ENCODE measurements around the gene RGS11. TPM values are rescaled to one million over a fixed set of nuclear protein-coding genes. Genes with fewer than 3 reads are reported as not detected.

Gene RGS11
- total and polyA plus RNA-seq, 12 donors = 0.83 to 98.6 (median 6.1) TPM

GRCh38 chr16:280005-280460 is 4.3 kb upstream of the RGS11 start:
- intact Hi-C loops (cut with DNase I) = no loop called here
- Histone ChIP-seq H3K27ac (no peak overlapping the region), H3K4me1 (replicated peaks in 1 of 2) (peaks cover 0 to 8% of the 10 kb centered on the region in 2 donors), H3K36me3 (replicated peaks in 1 of 2) (no peaks in the 10 kb centered on the region), H3K9me3 (replicated peaks in 1 of 3) (no peaks in the 10 kb centered on the region), H3K4me3 (peak overlapping the region in 1 of 4 donors; percentile 36), H3K27me3 (peaks cover 17% of the 10 kb centered on the region)
- DNase-seq = no peak
- 6 to 46% (median 9%) methylated on average over 8 to 47 of the region's 47 CpGs; no CpG with 5 or more reads in 1 of the 4 donors for WGBS, 4 donors
- no peak for TF ChIP-seq POLR2A (IDR thresholded peaks at IDR 0.05)
- TF ChIP-seq, protein P1, sequence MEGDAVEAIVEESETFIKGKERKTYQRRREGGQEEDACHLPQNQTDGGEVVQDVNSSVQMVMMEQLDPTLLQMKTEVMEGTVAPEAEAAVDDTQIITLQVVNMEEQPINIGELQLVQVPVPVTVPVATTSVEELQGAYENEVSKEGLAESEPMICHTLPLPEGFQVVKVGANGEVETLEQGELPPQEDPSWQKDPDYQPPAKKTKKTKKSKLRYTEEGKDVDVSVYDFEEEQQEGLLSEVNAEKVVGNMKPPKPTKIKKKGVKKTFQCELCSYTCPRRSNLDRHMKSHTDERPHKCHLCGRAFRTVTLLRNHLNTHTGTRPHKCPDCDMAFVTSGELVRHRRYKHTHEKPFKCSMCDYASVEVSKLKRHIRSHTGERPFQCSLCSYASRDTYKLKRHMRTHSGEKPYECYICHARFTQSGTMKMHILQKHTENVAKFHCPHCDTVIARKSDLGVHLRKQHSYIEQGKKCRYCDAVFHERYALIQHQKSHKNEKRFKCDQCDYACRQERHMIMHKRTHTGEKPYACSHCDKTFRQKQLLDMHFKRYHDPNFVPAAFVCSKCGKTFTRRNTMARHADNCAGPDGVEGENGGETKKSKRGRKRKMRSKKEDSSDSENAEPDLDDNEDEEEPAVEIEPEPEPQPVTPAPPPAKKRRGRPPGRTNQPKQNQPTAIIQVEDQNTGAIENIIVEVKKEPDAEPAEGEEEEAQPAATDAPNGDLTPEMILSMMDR (IDR thresholded peaks at IDR 0.05) = no peak

DNA sequence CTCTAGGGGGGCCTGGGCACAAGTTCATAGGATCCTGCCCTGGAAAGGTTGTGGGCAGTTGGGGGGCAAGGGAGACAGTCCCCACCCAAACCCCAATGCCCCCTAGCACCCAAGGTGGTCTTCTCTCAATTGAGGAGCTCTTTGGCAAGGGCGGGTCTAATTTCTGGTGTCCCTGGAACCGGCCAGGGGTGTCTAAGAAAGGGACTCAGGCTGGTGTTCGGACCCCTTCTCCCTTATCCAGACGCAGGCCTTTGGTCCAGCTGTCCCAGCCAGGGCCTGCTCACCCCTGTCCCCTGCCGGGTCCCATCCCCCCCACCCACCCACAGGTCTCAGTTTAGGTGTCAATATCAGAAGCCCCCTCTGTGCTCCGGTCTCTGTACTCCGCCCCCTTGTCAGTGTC is 3.8 kb upstream of the RGS11 start:
- H3K4me1 ChIP-seq (replicated peaks in 1 of 2) = peaks cover 0 to 10% of the 10 kb centered on the region in 2 donors
- no peak overlapping the region for H3K27ac ChIP-seq
- TF ChIP-seq POLR2A (IDR thresholded peaks at IDR 0.05) = no peak
- TF ChIP-seq, protein P1 (IDR thresholded peaks at IDR 0.05) = no peak
- no peaks in the 10 kb centered on the region for H3K9me3 ChIP-seq (replicated peaks in 1 of 3)
- 69 to 83% (median 81%) methylated on average over 1 to 7 of the region's 7 CpGs for WGBS, 4 donors
- DNase-seq = no peak
- intact Hi-C loops (cut with DNase I) = no loop called here
- no peaks in the 10 kb centered on the region for H3K36me3 ChIP-seq (replicated peaks in 1 of 2)
- H3K27me3 ChIP-seq = peaks cover 20% of the 10 kb centered on the region
- H3K4me3 ChIP-seq = no peak overlapping the region

GRCh38 chr16:278863-279366 is 3.2 kb upstream of the RGS11 start:
- Histone ChIP-seq H3K36me3 (replicated peaks in 1 of 2) (no peaks in the 10 kb centered on the region), H3K27ac (no peak overlapping the region), H3K9me3 (replicated peaks in 1 of 3) (no peaks in the 10 kb centered on the region), H3K27me3 (peaks cover 20% of the 10 kb centered on the region), H3K4me3 (no peak overlapping the region), H3K4me1 (replicated peaks in 1 of 2) (peaks cover 0 to 10% of the 10 kb centered on the region in 2 donors)
- 66 to 73% (median 68%) methylated on average over 5 to 6 of the region's 6 CpGs for WGBS, 4 donors
- intact Hi-C loops (cut with DNase I) = no loop called here
- TF ChIP-seq, protein P1 (IDR thresholded peaks at IDR 0.05) = no peak
- no peak for TF ChIP-seq POLR2A (IDR thresholded peaks at IDR 0.05)
- DNase-seq = peak in 2 of 7 donors; percentile 43 to 45

DNA sequence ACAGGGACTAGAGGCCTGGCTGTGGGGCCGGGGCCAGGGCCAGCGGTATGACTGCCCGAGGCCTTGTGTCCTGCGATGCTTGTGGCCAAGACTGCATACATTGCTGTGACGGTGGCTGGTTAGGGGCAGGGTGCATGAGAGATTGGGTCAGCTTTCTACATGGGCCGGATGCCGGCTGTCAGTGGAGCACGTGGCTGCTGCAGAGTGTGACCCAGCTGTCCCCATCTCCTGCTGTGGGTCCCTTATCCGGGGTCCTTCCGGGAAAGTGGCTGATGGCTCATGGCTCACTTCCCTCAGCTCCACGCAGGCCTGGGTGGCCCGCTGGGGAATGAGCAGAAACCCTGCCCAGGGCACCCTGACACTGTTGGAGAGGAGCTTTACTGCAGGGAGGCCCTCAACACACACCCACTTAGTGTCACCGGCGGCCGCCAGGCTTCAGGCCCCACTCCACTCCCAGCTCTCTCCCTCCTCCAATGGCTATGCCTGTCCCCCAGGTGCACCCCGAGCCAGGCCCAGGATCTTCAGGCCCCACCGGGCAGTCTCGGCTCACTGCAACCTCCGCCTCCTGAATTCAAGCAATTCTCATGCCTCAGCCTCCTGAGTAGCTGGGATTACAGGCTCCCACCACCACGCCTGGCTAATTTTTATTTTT is 808 bp upstream of the RGS11 start:
- TF ChIP-seq POLR2A (IDR thresholded peaks at IDR 0.05) = no peak
- TF ChIP-seq, protein P1 (IDR thresholded peaks at IDR 0.05) = no peak
- Histone ChIP-seq H3K4me1 (replicated peaks in 1 of 2) (peaks cover 0 to 10% of the 10 kb centered on the region in 2 donors), H3K27ac (peak overlapping the region in 1 of 5 donors; percentile 17), H3K36me3 (replicated peaks in 1 of 2) (no peaks in the 10 kb centered on the region), H3K27me3 (peaks cover 19% of the 10 kb centered on the region), H3K4me3 (no peak overlapping the region), H3K9me3 (replicated peaks in 1 of 3) (no peaks in the 10 kb centered on the region)
- WGBS, 4 donors = 68 to 87% (median 86%) methylated on average over 12 to 20 of the region's 20 CpGs
- intact Hi-C loops (cut with DNase I) = no loop called here
- no peak for DNase-seq
